GM19372 (cell line): ENCODE data around the gene PAXX.

ENCODE experiments used
- ATAC-seq: cut with Tn5 transposase; IDR thresholded peaks from one replicate; pipeline ENCODE4 v1.9.1; 2021; ENCODE audit warnings: mild to moderate bottlenecking, low read depth, moderate library complexity; ENCODE audit not compliant: unreplicated experiment

PAXX gene

GRCh38 chr9:137015540-137015930 is 23.3 kb downstream of the PAXX start:
- no peak for ATAC-seq

- no peak for ATAC-seq
Measured at GRCh38 chr9:137015976-137016375, 23.8 kb downstream of the PAXX start.

- no peak for ATAC-seq
Measured at GRCh38 chr9:137016436-137016835, 24.2 kb downstream of the PAXX start.

GRCh38 chr9:137017071-137017470 is 24.8 kb downstream of the PAXX start:
- no peak for ATAC-seq

GRCh38 chr9:137017791-137018497 is 25.7 kb downstream of the PAXX start:
- ATAC-seq: no peak

GRCh38 chr9:137018761-137019559 is 26.7 kb downstream of the PAXX start:
- no peak for ATAC-seq

GRCh38 chr9:137019891-137020683 is 27.9 kb downstream of the PAXX start:
- no peak for ATAC-seq

- no peak for ATAC-seq
Measured at GRCh38 chr9:137020771-137021567, 28.7 kb downstream of the PAXX start.

GRCh38 chr9:137021568-137021978 is 29.4 kb downstream of the PAXX start:
- ATAC-seq: no peak

- no peak for ATAC-seq
Measured at GRCh38 chr9:137021979-137022661, 29.9 kb downstream of the PAXX start.

- no peak for ATAC-seq
Measured at GRCh38 chr9:137022662-137023008, 30.4 kb downstream of the PAXX start.

GRCh38 chr9:137023157-137023556 is 30.9 kb downstream of the PAXX start:
- ATAC-seq: no peak

GRCh38 chr9:137023583-137023991 is 31.4 kb downstream of the PAXX start:
- ATAC-seq: no peak

- no peak for ATAC-seq
Measured at GRCh38 chr9:137025517-137025966, 33.3 kb downstream of the PAXX start.

GRCh38 chr9:137026384-137026783 is 34.2 kb downstream of the PAXX start:
- no peak for ATAC-seq

GRCh38 chr9:137026828-137027227 is 34.6 kb downstream of the PAXX start:
- no peak for ATAC-seq

- ATAC-seq: peak; percentile 3
Measured at GRCh38 chr9:137027369-137028262, 35.4 kb downstream of the PAXX start, which contains the start of gene ABCA2. TSS of gene ABCA2 (minus strand) at chr9:137028237. CDS start at chr9:137028140, 97 bp downstream.

- peak; percentile 62 for ATAC-seq
Measured at GRCh38 chr9:137028263-137029057, 36.2 kb downstream of the PAXX start.
